Osteoblast (primary cell): ENCODE results near the gene ADH6. TPM values are rescaled to one million over a fixed set of nuclear protein-coding genes. Genes with fewer than 3 reads are reported as not detected.

Source experiments
- DNase-seq: peaks from one replicate; pipeline ENCODE4 v3.0.0; 2011; ENCODE audit warnings: low spot score, mixed read lengths; ENCODE audit not compliant: insufficient read length; ENCODE audit errors: missing footprints
- H2AFZ ChIP-seq: 2 replicates; pipeline ENCODE4 v1.6.0; 2011; ENCODE audit warnings: mild to moderate bottlenecking, low read length
- H3K27ac ChIP-seq: 2 replicates; pipeline ENCODE4 v1.5.1; 2011; ENCODE audit warnings: mild to moderate bottlenecking, low read depth, low read length, moderate library complexity
- H3K27me3 ChIP-seq: 2 replicates; pipeline ENCODE4 v1.6.0; 2012; ENCODE audit warnings: mild to moderate bottlenecking, control low read depth, inconsistent platforms, low read length, moderate library complexity; ENCODE audit not compliant: insufficient read depth
- H3K36me3 ChIP-seq: 2 replicates; pipeline ENCODE4 v1.5.1; 2011; ENCODE audit warnings: mild to moderate bottlenecking, low read length, control low read depth, moderate library complexity; ENCODE audit not compliant: insufficient read depth
- H3K4me1 ChIP-seq: 2 replicates; pipeline ENCODE4 v1.5.1; 2011; ENCODE audit warnings: mild to moderate bottlenecking, low read length, control low read depth, moderate library complexity; ENCODE audit not compliant: insufficient read depth
- H3K4me2 ChIP-seq: 2 replicates; pipeline ENCODE4 v1.6.0; 2011; ENCODE audit warnings: mild to moderate bottlenecking, low read length; ENCODE audit not compliant: insufficient read depth
- H3K4me3 ChIP-seq: fragments of 200-600 bp; sonication (generic); 3 replicates; pipeline ENCODE4 v1.5.1; 2012; ENCODE audit warnings: mild to moderate bottlenecking, low read length, inconsistent platforms; ENCODE audit not compliant: insufficient read depth
- H3K79me2 ChIP-seq: 2 replicates; pipeline ENCODE4 v1.6.0; 2012; ENCODE audit warnings: mild to moderate bottlenecking, low read length, control low read depth, inconsistent platforms; ENCODE audit not compliant: insufficient read depth
- H3K9me3 ChIP-seq: 2 replicates; pipeline ENCODE4 v1.5.1; 2011; ENCODE audit warnings: low read depth, low read length, control low read depth
- H4K20me1 ChIP-seq: 2 replicates; pipeline ENCODE4 v1.6.0; 2012; ENCODE audit warnings: mild to moderate bottlenecking, low read length, control low read depth; ENCODE audit not compliant: insufficient read depth
- total RNA-seq: library from RNA; depleted of rRNA; stranded (reverse); fragments of >200 nt; gene quantifications from 2 replicates; pipeline ENCODE4 v1.2.3, GENCODE V29; 2012
- TF ChIP-seq, protein P1 (sequence below): IDR thresholded peaks from 2 replicates; pipeline ENCODE4 v1.5.1; 2011; ENCODE audit warnings: mild to moderate bottlenecking, low read depth, low read length, moderate library complexity; ENCODE audit errors: extremely low read depth

The ADH6 gene
- total RNA-seq, 1 donor, result not detected

DNA sequence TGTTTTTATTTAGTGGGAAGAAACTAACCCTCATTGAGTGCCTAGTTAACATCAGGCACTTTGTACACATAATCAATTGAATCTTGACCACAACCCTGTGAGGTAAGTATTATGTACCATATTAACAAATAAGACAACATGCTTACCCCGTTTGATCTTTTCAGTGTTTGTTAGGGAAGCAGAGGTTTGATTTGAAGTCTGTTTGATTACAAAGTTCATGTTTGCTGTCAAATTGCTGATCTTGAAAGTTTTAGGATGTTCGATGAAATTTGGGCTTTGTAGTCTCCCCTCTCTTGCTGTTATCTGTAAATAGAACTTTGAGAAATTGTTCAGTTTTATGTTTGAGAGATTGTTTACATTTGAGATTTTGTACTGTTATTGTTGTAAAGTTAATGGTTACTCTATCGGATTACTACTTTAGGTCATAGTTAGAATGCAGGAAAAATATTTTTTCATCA lies 61.5 kb downstream of the ADH6 start:
- Histone ChIP-seq H3K27me3 (no peaks in the 10 kb centered on the region), H3K27ac (no peak overlapping the region), H3K4me1 (no peaks in the 10 kb centered on the region), H3K4me3 (no peak overlapping the region), H3K36me3 (no peaks in the 10 kb centered on the region), H3K9me3 (no peaks in the 10 kb centered on the region), H3K4me2 (no peak overlapping the region), H3K79me2 (no peaks in the 10 kb centered on the region), H4K20me1 (no peaks in the 10 kb centered on the region), H2AFZ (no peak overlapping the region)
- no peak for DNase-seq
- TF ChIP-seq, protein P1, sequence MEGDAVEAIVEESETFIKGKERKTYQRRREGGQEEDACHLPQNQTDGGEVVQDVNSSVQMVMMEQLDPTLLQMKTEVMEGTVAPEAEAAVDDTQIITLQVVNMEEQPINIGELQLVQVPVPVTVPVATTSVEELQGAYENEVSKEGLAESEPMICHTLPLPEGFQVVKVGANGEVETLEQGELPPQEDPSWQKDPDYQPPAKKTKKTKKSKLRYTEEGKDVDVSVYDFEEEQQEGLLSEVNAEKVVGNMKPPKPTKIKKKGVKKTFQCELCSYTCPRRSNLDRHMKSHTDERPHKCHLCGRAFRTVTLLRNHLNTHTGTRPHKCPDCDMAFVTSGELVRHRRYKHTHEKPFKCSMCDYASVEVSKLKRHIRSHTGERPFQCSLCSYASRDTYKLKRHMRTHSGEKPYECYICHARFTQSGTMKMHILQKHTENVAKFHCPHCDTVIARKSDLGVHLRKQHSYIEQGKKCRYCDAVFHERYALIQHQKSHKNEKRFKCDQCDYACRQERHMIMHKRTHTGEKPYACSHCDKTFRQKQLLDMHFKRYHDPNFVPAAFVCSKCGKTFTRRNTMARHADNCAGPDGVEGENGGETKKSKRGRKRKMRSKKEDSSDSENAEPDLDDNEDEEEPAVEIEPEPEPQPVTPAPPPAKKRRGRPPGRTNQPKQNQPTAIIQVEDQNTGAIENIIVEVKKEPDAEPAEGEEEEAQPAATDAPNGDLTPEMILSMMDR, result no peak

- DNase-seq, result no peak
- H3K4me1 ChIP-seq, result no peaks in the 10 kb centered on the region
Observed at GRCh38 chr4:99156992-99157391, 62.1 kb downstream of the ADH6 start.

GRCh38 chr4:99154658-99155342 lies 64.2 kb downstream of the ADH6 start:
- H3K27me3 ChIP-seq, result no peaks in the 10 kb centered on the region
- no peak overlapping the region for H2AFZ ChIP-seq
- no peak overlapping the region for H3K4me2 ChIP-seq
- no peaks in the 10 kb centered on the region for H3K4me1 ChIP-seq
- no peaks in the 10 kb centered on the region for H3K36me3 ChIP-seq
- H3K9me3 ChIP-seq, result no peaks in the 10 kb centered on the region
- TF ChIP-seq, protein P1, result no peak
- H3K79me2 ChIP-seq, result no peaks in the 10 kb centered on the region
- no peak overlapping the region for H3K4me3 ChIP-seq
- H4K20me1 ChIP-seq, result no peaks in the 10 kb centered on the region
- H3K27ac ChIP-seq, result no peak overlapping the region
- no peak for DNase-seq

More at GRCh38 chr4:99156992-99157391, 62.1 kb downstream of the ADH6 start:
- no peaks in the 10 kb centered on the region for H4K20me1 ChIP-seq
- H3K4me2 ChIP-seq, result no peak overlapping the region
- H3K36me3 ChIP-seq, result no peaks in the 10 kb centered on the region
- H3K79me2 ChIP-seq, result no peaks in the 10 kb centered on the region
- no peaks in the 10 kb centered on the region for H3K27me3 ChIP-seq
- H2AFZ ChIP-seq, result no peak overlapping the region
- TF ChIP-seq, protein P1, result no peak
- H3K4me3 ChIP-seq, result no peak overlapping the region
- H3K9me3 ChIP-seq, result no peaks in the 10 kb centered on the region
- no peak overlapping the region for H3K27ac ChIP-seq

Other genes with a start within 250 kb of the ADH6 start
- gene METAP1, start 223.5 kb downstream of the ADH6 start, total RNA-seq, result 48.6 and 52.8 TPM in 2 replicates
- gene ADH5, start 130.5 kb downstream of the ADH6 start, total RNA-seq, result 265 and 293 TPM in 2 replicates
- gene ADH4, start 74.9 kb downstream of the ADH6 start, total RNA-seq, result not detected in 2 replicates
- not detected in 2 replicates for gene ADH1A, start 71.7 kb upstream of the ADH6 start, total RNA-seq
- gene ADH1B, start 102.2 kb upstream of the ADH6 start, total RNA-seq, result 0.59 and 0.72 TPM in 2 replicates
- gene ADH1C, start 133.5 kb upstream of the ADH6 start, total RNA-seq, result 0.59 and 0.72 TPM in 2 replicates
- gene ADH7, start 216.1 kb upstream of the ADH6 start, total RNA-seq, result not detected in 2 replicates